Duodenal mucosa (tissue), 2 donors: ENCODE measurements around the gene DNAAF8.
"Not testable (repeated sequence)": the region's sequence is repeated elsewhere in the genome, so short reads cannot be mapped to it uniquely, and the experiment has no call there.

Source experiments
- H3K27ac ChIP-seq: one replicate; pipeline ENCODE4 v1.7.0; 2013; ENCODE audit warnings: low read depth, low read length
- H3K27me3 ChIP-seq, 2 donors: one replicate each; pipeline ENCODE4 v1.7.0; 2013; ENCODE audit warnings: low read length in 2 of 2, control low read depth in 1 of 2; ENCODE audit not compliant: insufficient read depth in 2 of 2, control insufficient read depth in 1 of 2
- H3K36me3 ChIP-seq, 2 donors: one replicate each; pipeline ENCODE4 v1.7.0; 2013; ENCODE audit warnings: low read length in 2 of 2, control low read depth in 1 of 2; ENCODE audit not compliant: insufficient read depth in 2 of 2, control insufficient read depth in 1 of 2
- H3K4me1 ChIP-seq, 2 donors: one replicate each; pipeline ENCODE4 v1.7.0; 2013; ENCODE audit warnings: low read length in 2 of 2, control low read depth in 1 of 2; ENCODE audit not compliant: insufficient read depth in 2 of 2, control insufficient read depth in 1 of 2
- H3K4me3 ChIP-seq, 2 donors: one replicate each; pipeline ENCODE4 v1.7.0; 2013; ENCODE audit warnings: low read length in 2 of 2, low read depth in 1 of 2
- H3K9ac ChIP-seq, 2 donors: one replicate each; pipeline ENCODE4 v1.7.0; 2013; ENCODE audit warnings: low read length in 2 of 2, low read depth in 1 of 2
- H3K9me3 ChIP-seq, 2 donors: one replicate each; pipeline ENCODE4 v1.7.0; 2013; ENCODE audit warnings: low read length in 2 of 2, control low read depth in 1 of 2; ENCODE audit not compliant: control insufficient read depth in 1 of 2

The DNAAF8 gene

GRCh38 chr16:4726616-4727015 is 7.7 kb upstream of the DNAAF8 start:
- no peaks in the 10 kb centered on the region for H3K4me1 ChIP-seq
- no peak overlapping the region for H3K27ac ChIP-seq
- no peak overlapping the region for H3K9ac ChIP-seq
- no peaks in the 10 kb centered on the region for H3K27me3 ChIP-seq
- no peak overlapping the region for H3K4me3 ChIP-seq
- H3K36me3 ChIP-seq: peaks cover 17 to 63% of the 10 kb centered on the region in 2 donors
- no peaks in the 10 kb centered on the region for H3K9me3 ChIP-seq

GRCh38 chr16:4728676-4729075 is 5.7 kb upstream of the DNAAF8 start:
- no peak overlapping the region for H3K9ac ChIP-seq
- H3K27ac ChIP-seq: no peak overlapping the region
- no peaks in the 10 kb centered on the region for H3K9me3 ChIP-seq
- H3K4me1 ChIP-seq: peaks cover 0 to 6% of the 10 kb centered on the region in 2 donors
- H3K4me3 ChIP-seq: no peak overlapping the region
- no peaks in the 10 kb centered on the region for H3K27me3 ChIP-seq
- peaks cover 13 to 56% of the 10 kb centered on the region in 2 donors for H3K36me3 ChIP-seq

- Histone ChIP-seq H3K4me3 (no peak overlapping the region), H3K27me3 (no peaks in the 10 kb centered on the region), H3K36me3 (peaks cover 12 to 45% of the 10 kb centered on the region in 2 donors), H3K9me3 (no peaks in the 10 kb centered on the region), H3K4me1 (peaks cover under 1 to 7% of the 10 kb centered on the region in 2 donors), H3K27ac (no peak overlapping the region), H3K9ac (no peak overlapping the region)
Measured at GRCh38 chr16:4729876-4730275, 4.5 kb upstream of the DNAAF8 start.

GRCh38 chr16:4733211-4733742 is 1.1 kb upstream of the DNAAF8 start:
- Histone ChIP-seq H3K9ac (peak overlapping the region; percentile 70 to 83), H3K27me3 (no peaks in the 10 kb centered on the region), H3K36me3 (peaks cover 6 to 24% of the 10 kb centered on the region in 2 donors), H3K4me1 (peaks cover 5 to 13% of the 10 kb centered on the region in 2 donors), H3K9me3 (no peaks in the 10 kb centered on the region), H3K27ac (no peak overlapping the region), H3K4me3 (peak overlapping the region; percentile 94 to 95)

GRCh38 chr16:4733747-4734062 is 632 bp upstream of the DNAAF8 start:
- H3K36me3 ChIP-seq: peaks cover 6 to 20% of the 10 kb centered on the region in 2 donors
- peaks cover 5 to 13% of the 10 kb centered on the region in 2 donors for H3K4me1 ChIP-seq
- H3K4me3 ChIP-seq: peak overlapping the region; percentile 94 to 95
- H3K27ac ChIP-seq: no peak overlapping the region
- peak overlapping the region; percentile 70 to 83 for H3K9ac ChIP-seq
- H3K9me3 ChIP-seq: no peaks in the 10 kb centered on the region
- H3K27me3 ChIP-seq: no peaks in the 10 kb centered on the region

- H3K9me3 ChIP-seq: no peaks in the 10 kb centered on the region
- H3K4me3 ChIP-seq: peak overlapping the region; percentile 94 to 95
- no peaks in the 10 kb centered on the region for H3K27me3 ChIP-seq
- H3K4me1 ChIP-seq: peaks cover 5 to 13% of the 10 kb centered on the region in 2 donors
- peak overlapping the region; percentile 54 to 65 for H3K9ac ChIP-seq
- peaks cover 2 to 9% of the 10 kb centered on the region in 2 donors for H3K36me3 ChIP-seq
- peak overlapping the region; percentile 68 for H3K27ac ChIP-seq
Measured at GRCh38 chr16:4734730-4735535, 596 bp downstream of the DNAAF8 start.

- Histone ChIP-seq H3K4me3 (no peak overlapping the region), H3K4me1 (peaks cover 5 to 13% of the 10 kb centered on the region in 2 donors), H3K9ac (no peak overlapping the region), H3K27ac (no peak overlapping the region), H3K36me3 (no peaks in the 10 kb centered on the region), H3K27me3 (no peaks in the 10 kb centered on the region), H3K9me3 (no peaks in the 10 kb centered on the region)
Measured at GRCh38 chr16:4736546-4736945, 2.2 kb downstream of the DNAAF8 start.

GRCh38 chr16:4737545-4737944 is 3.2 kb downstream of the DNAAF8 start:
- H3K27me3 ChIP-seq: no peaks in the 10 kb centered on the region
- no peaks in the 10 kb centered on the region for H3K36me3 ChIP-seq
- no peak overlapping the region for H3K4me3 ChIP-seq
- H3K27ac ChIP-seq: no peak overlapping the region
- H3K9ac ChIP-seq: no peak overlapping the region
- peaks cover 5 to 13% of the 10 kb centered on the region in 2 donors for H3K4me1 ChIP-seq
- no peaks in the 10 kb centered on the region for H3K9me3 ChIP-seq

- not testable (repeated sequence) for H3K36me3 ChIP-seq
Measured at GRCh38 chr16:4738370-4738769, 4.0 kb downstream of the DNAAF8 start.

GRCh38 chr16:4743226-4743878 is 9.0 kb downstream of the DNAAF8 start:
- Histone ChIP-seq H3K9ac (peak overlapping the region; percentile 12 to 47), H3K9me3 (no peaks in the 10 kb centered on the region), H3K36me3 (no peaks in the 10 kb centered on the region), H3K27me3 (no peaks in the 10 kb centered on the region), H3K4me1 (peaks cover 6 to 7% of the 10 kb centered on the region in 2 donors), H3K27ac (no peak overlapping the region), H3K4me3 (peak overlapping the region; percentile 60 to 70)

More at GRCh38 chr16:4738370-4738769, 4.0 kb downstream of the DNAAF8 start:
- H3K27me3 ChIP-seq, H3K9ac ChIP-seq, H3K4me3 ChIP-seq, H3K9me3 ChIP-seq, H3K27ac ChIP-seq: not testable (repeated sequence)
- H3K4me1 ChIP-seq: peaks cover 12 to 16% of the 10 kb centered on the region in 2 donors
